Body of pancreas (tissue), 4 donors: Measurements from ENCODE around the gene ELL3. TPM values are rescaled to one million over a fixed set of nuclear protein-coding genes. Genes with fewer than 3 reads are reported as not detected.
"Not testable (repeated sequence)": the region's sequence is repeated elsewhere in the genome, so short reads cannot be mapped to it uniquely, and the experiment has no call there.

ENCODE experiments used
- ATAC-seq: fragments of 150-250 bp; one replicate; pipeline ENCODE4 v1.9.1; 2016
- DNase-seq, 4 donors: peaks; one replicate each; pipeline ENCODE4 v3.0.0-alpha.2; 2019
- H3K27ac ChIP-seq, 4 donors: fragments of 200-600 bp; sonication (generic); 1 replicate in 3 of 4; 2 replicates in 1 of 4; pipeline versions ENCODE4 v1.5.1 to v1.6.1; 2016 to 2019; ENCODE audit warnings: mild to moderate bottlenecking in 1 of 4, mixed read lengths in 1 of 4, moderate library complexity in 1 of 4
- H3K27me3 ChIP-seq, 2 donors: fragments of 200-600 bp; sonication (generic); one replicate each; pipeline ENCODE4 v1.6.0; 2016; ENCODE audit warnings: mild to moderate bottlenecking in 1 of 2
- H3K36me3 ChIP-seq, 2 donors: fragments of 200-600 bp; sonication (generic); replicated peaks in 1 of 2; 2 replicates each; pipeline ENCODE4 v1.5.1; 2016; ENCODE audit warnings: low read depth in 2 of 2; ENCODE audit not compliant: insufficient read depth in 1 of 2
- H3K4me1 ChIP-seq: fragments of 200-600 bp; sonication (generic); one replicate; pipeline ENCODE4 v1.6.0; 2016
- H3K4me3 ChIP-seq, 2 donors: fragments of 200-600 bp; sonication (generic); 1 replicate in 1 of 2; 2 replicates in 1 of 2; pipeline ENCODE4 v1.5.1; 2016 to 2019
- H3K9me3 ChIP-seq, 3 donors: fragments of 200-600 bp; sonication (generic); 1 replicate in 2 of 3; 2 replicates in 1 of 3; pipeline ENCODE4 v1.5.1; 2016
- CTCF ChIP-seq, 7 experiments: fragments of 450-650 bp in 4 of 7; fragments of 200-600 bp in 3 of 7; sonication (generic) in 3 of 7; IDR thresholded peaks; one replicate each; pipeline ENCODE4 v1.5.1; 2016 to 2019; ENCODE audit warnings: antibody characterized with exemption in 7 of 7
- POLR2A ChIP-seq, 3 donors: fragments of 450-650 bp; IDR thresholded peaks; one replicate each; pipeline ENCODE4 v1.6.1; 2016; ENCODE audit warnings: antibody characterized with exemption in 3 of 3, mild to moderate bottlenecking in 2 of 3
- WGBS, 2 donors: methylation state at CpG; one replicate each; pipeline ENCODE4 v1.1.5; 2017; 5-methylcytosine and 5-hydroxymethylcytosine counted together
- intact Hi-C: fragments of 100-400 bp; cut with DNase I; formaldehyde crosslinking; loops from one replicate; pipeline ENCODE4 v1.15.1; 2023
- total RNA-seq, 2 donors: library from RNA; depleted of rRNA; stranded (reverse); fragments of >200 nt; gene quantifications; one replicate each; pipeline ENCODE4 v1.1.0, GENCODE V29; 2016

ELL3 gene
- total RNA-seq, 2 donors from 2014 or later: 4.9 to 29.1 TPM

- DNase-seq (no peak), ATAC-seq (no peak)
- peaks cover 35% of the 10 kb centered on the region for H3K4me1 ChIP-seq
- H3K36me3 ChIP-seq: peaks cover 0 to 5% of the 10 kb centered on the region in 2 donors
- no peaks in the 10 kb centered on the region for H3K27me3 ChIP-seq
- WGBS, 2 donors: 46 to 60% methylated on average over 3 of the region's 3 CpGs
- TF ChIP-seq CTCF (IDR thresholded peaks at IDR 0.05) (no peak), POLR2A (IDR thresholded peaks at IDR 0.05) (no peak)
- H3K4me3 ChIP-seq: no peak overlapping the region
- intact Hi-C loops: no loop called here
- H3K27ac ChIP-seq: no peak overlapping the region
- no peaks in the 10 kb centered on the region for H3K9me3 ChIP-seq
Observed at GRCh38 chr15:43821505-43821904, 44.7 kb upstream of the ELL3 start.

- peaks cover 7 to 36% of the 10 kb centered on the region in 2 donors for H3K36me3 ChIP-seq
- DNase-seq, H3K4me1 ChIP-seq, H3K4me3 ChIP-seq, H3K27me3 ChIP-seq, ATAC-seq, intact Hi-C loops, H3K27ac ChIP-seq, H3K9me3 ChIP-seq: not testable (repeated sequence)
- 94 to 95% methylated on average over 5 of the region's 5 CpGs for WGBS, 2 donors
Observed at GRCh38 chr15:43815064-43815463, 38.3 kb upstream of the ELL3 start.

- no peak for TF ChIP-seq POLR2A (IDR thresholded peaks at IDR 0.05)
- TF ChIP-seq CTCF (IDR thresholded peaks at IDR 0.05): no peak
- H3K27me3 ChIP-seq: no peaks in the 10 kb centered on the region
- WGBS, 2 donors: 92 to 94% methylated on average over 6 of the region's 6 CpGs
- no peak overlapping the region for H3K4me3 ChIP-seq
- peaks cover 2 to 50% of the 10 kb centered on the region in 2 donors for H3K36me3 ChIP-seq
- no peak for ATAC-seq
- intact Hi-C loops: no loop called here
- DNase-seq: no peak
- no peak overlapping the region for H3K27ac ChIP-seq
- no peaks in the 10 kb centered on the region for H3K9me3 ChIP-seq
- no peaks in the 10 kb centered on the region for H3K4me1 ChIP-seq
Observed at GRCh38 chr15:43808960-43809678, 32.4 kb upstream of the ELL3 start.

- ATAC-seq (no peak), DNase-seq (no peak)
- intact Hi-C loops: no loop called here
- Histone ChIP-seq H3K27me3 (no peaks in the 10 kb centered on the region), H3K27ac (no peak overlapping the region), H3K4me1 (no peaks in the 10 kb centered on the region), H3K36me3 (peaks cover 0 to 44% of the 10 kb centered on the region in 2 donors), H3K9me3 (no peaks in the 10 kb centered on the region), H3K4me3 (no peak overlapping the region)
- TF ChIP-seq POLR2A (IDR thresholded peaks at IDR 0.05) (no peak), CTCF (IDR thresholded peaks at IDR 0.05) (no peak)
- WGBS, 2 donors: 93 to 96% methylated on average over 5 of the region's 5 CpGs
Observed at GRCh38 chr15:43808435-43808950, 31.7 kb upstream of the ELL3 start.

GRCh38 chr15:43802676-43803075 lies 25.9 kb upstream of the ELL3 start:
- DNase-seq, H3K4me3 ChIP-seq, H3K27me3 ChIP-seq, H3K27ac ChIP-seq, H3K9me3 ChIP-seq, intact Hi-C loops, ATAC-seq: not testable (repeated sequence)
- H3K36me3 ChIP-seq: peaks cover 0 to 15% of the 10 kb centered on the region in 2 donors
- peaks cover 38% of the 10 kb centered on the region for H3K4me1 ChIP-seq
- 92 to 95% methylated on average over 7 of the region's 7 CpGs for WGBS, 2 donors
